K562 (cell line): Measurements from ENCODE around the gene GMDS. TPM values are rescaled to one million over a fixed set of nuclear protein-coding genes. Genes with fewer than 3 reads are reported as not detected.

Experiments
- CEBPG ChIP-seq, 3 experiments: fragments of 200-800 bp in 1 of 3; sonication (Bioruptor generic) in 1 of 3; sonication (generic) in 1 of 3; formaldehyde crosslinking in 1 of 3; IDR thresholded peaks in 2 of 3; conservative IDR thresholded peaks in 1 of 3; 2 replicates each; pipeline versions ENCODE4 v1.6.1 to v1.8.0; 2016 to 2022; ENCODE audit warnings: missing compliant biosample characterization in 2 of 3, missing genetic modification characterization in 2 of 3, mild to moderate bottlenecking in 1 of 3, missing genetic modification reagents in 1 of 3
- E2F3 ChIP-seq: fragments of 250-450 bp; sonication (Bioruptor Pico); IDR thresholded peaks from 2 replicates; pipeline ENCODE4 v1.4.0; 2020; ENCODE audit warnings: mild to moderate bottlenecking
- ELF2 ChIP-seq: fragments of 250-450 bp; sonication (Bioruptor Pico); IDR thresholded peaks from 2 replicates; pipeline ENCODE4 v1.5.0; 2021; ENCODE audit warnings: mild to moderate bottlenecking
- NRF1 ChIP-seq, 2 experiments: fragments of 450-650 bp; IDR thresholded peaks in 1 of 2; conservative IDR thresholded peaks in 1 of 2; 2 replicates each; pipeline ENCODE4 v1.6.1; 2014; ENCODE audit warnings: mild to moderate bottlenecking in 2 of 2
- OTX1 ChIP-seq: fragments of 450-650 bp; formaldehyde crosslinking; IDR thresholded peaks from 2 replicates; pipeline ENCODE4 v1.4.0; 2022; ENCODE audit warnings: mild to moderate bottlenecking
- PML ChIP-seq: IDR thresholded peaks from 2 replicates; pipeline ENCODE4 v1.6.1; 2012; ENCODE audit warnings: low read length, inconsistent platforms
- PTRF ChIP-seq: fragments of 450-650 bp; IDR thresholded peaks from 2 replicates; pipeline ENCODE4 v1.6.1; 2016; ENCODE audit warnings: mild to moderate bottlenecking, missing genetic modification characterization, missing compliant biosample characterization
- REST ChIP-seq, 2 experiments: fragments of 450-650 bp; formaldehyde crosslinking in 1 of 2; IDR thresholded peaks; 2 replicates each; pipeline versions ENCODE4 v1.4.0 to v1.6.1; 2014 to 2020; ENCODE audit warnings: mild to moderate bottlenecking in 2 of 2, borderline replicate concordance in 1 of 2, low read depth in 1 of 2
- STAG1 ChIP-seq: sonication (generic); formaldehyde crosslinking; IDR thresholded peaks from 2 replicates; pipeline ENCODE4 v1.5.0; 2020; ENCODE audit warnings: missing genetic modification reagents, borderline replicate concordance
- ZNF133 ChIP-seq: fragments of 250-450 bp; sonication (Bioruptor Pico); IDR thresholded peaks from 2 replicates; pipeline ENCODE4 v1.4.0; 2020; ENCODE audit warnings: mild to moderate bottlenecking
- polyA plus RNA-seq, 8 experiments: library from polyadenylated mRNA; depleted of rRNA in 4 of 8; stranded (reverse) in 5 of 8; unstranded in 3 of 8; fragments of >200 nt; fragmentation: Nextera tagmentation in 2 of 8; fragmentation: Illumina TruSeq in 1 of 8; extraction: Ambion mirVana in 2 of 8; extraction: Trizol in 1 of 8; gene quantifications; 2 replicates each; pipeline versions ENCODE4 v1.2.1 to v1.2.3, GENCODE V29; 2011 to 2014; ENCODE audit warnings: inconsistent platforms in 1 of 8, missing spikeins in 1 of 8
- total RNA-seq, 7 experiments: library from RNA; depleted of rRNA in 6 of 7; stranded (reverse); fragments of >200 nt in 6 of 7; fragmentation: Illumina TruSeq in 2 of 7; extraction: Trizol in 2 of 7; gene quantifications; 2 replicates each; pipeline versions ENCODE4 v1.2.1 to v1.2.3, GENCODE V29; 2011 to 2021; ENCODE audit warnings: low replicate concordance in 1 of 7
- TF ChIP-seq, protein P1 (sequence below): fragments of 150-350 bp; conservative IDR thresholded peaks from 2 replicates; pipeline ENCODE4 v1.6.1; 2014; ENCODE audit warnings: low read length
- TF ChIP-seq, protein P2 (sequence below): fragments of 250-450 bp; sonication (Bioruptor Pico); IDR thresholded peaks from 2 replicates; pipeline ENCODE4 v1.4.0; 2020; ENCODE audit warnings: mild to moderate bottlenecking
- TF ChIP-seq, protein P3 (sequence below): sonication (generic); formaldehyde crosslinking; IDR thresholded peaks from 2 replicates; pipeline ENCODE4 v1.8.0; 2022; ENCODE audit warnings: missing genetic modification reagents, mild to moderate bottlenecking, borderline replicate concordance

GMDS gene
- total and polyA plus RNA-seq, 9 of the 15 experiments (the other 6 are each of a cell fraction or from before 2014, with no cell fraction given): 0.48 to 31.8 (median 13.4) TPM

- TF ChIP-seq, protein P1, sequence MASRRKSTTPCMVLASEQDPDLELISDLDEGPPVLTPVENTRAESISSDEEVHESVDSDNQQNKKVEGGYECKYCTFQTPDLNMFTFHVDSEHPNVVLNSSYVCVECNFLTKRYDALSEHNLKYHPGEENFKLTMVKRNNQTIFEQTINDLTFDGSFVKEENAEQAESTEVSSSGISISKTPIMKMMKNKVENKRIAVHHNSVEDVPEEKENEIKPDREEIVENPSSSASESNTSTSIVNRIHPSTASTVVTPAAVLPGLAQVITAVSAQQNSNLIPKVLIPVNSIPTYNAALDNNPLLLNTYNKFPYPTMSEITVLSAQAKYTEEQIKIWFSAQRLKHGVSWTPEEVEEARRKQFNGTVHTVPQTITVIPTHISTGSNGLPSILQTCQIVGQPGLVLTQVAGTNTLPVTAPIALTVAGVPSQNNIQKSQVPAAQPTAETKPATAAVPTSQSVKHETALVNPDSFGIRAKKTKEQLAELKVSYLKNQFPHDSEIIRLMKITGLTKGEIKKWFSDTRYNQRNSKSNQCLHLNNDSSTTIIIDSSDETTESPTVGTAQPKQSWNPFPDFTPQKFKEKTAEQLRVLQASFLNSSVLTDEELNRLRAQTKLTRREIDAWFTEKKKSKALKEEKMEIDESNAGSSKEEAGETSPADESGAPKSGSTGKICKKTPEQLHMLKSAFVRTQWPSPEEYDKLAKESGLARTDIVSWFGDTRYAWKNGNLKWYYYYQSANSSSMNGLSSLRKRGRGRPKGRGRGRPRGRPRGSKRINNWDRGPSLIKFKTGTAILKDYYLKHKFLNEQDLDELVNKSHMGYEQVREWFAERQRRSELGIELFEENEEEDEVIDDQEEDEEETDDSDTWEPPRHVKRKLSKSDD: no peak
- TF ChIP-seq PML: no peak
- TF ChIP-seq, protein P2, sequence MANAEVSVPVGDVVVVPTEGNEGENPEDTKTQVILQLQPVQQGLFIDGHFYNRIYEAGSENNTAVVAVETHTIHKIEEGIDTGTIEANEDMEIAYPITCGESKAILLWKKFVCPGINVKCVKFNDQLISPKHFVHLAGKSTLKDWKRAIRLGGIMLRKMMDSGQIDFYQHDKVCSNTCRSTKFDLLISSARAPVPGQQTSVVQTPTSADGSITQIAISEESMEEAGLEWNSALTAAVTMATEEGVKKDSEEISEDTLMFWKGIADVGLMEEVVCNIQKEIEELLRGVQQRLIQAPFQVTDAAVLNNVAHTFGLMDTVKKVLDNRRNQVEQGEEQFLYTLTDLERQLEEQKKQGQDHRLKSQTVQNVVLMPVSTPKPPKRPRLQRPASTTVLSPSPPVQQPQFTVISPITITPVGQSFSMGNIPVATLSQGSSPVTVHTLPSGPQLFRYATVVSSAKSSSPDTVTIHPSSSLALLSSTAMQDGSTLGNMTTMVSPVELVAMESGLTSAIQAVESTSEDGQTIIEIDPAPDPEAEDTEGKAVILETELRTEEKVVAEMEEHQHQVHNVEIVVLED (CRISPR knock-in tag): no peak
- TF ChIP-seq OTX1 (CRISPR knock-in tag): no peak
- no peak for TF ChIP-seq E2F3
- TF ChIP-seq REST (IDR thresholded peaks at IDR 0.05; ENCODE audit: borderline replicate concordance): peak; percentile 23; the same call in 1 of the 2 replicates
- TF ChIP-seq REST (CRISPR knock-in tag; IDR thresholded peaks at IDR 0.05; ENCODE audit: low read depth): no peak
- no peak for TF ChIP-seq STAG1 (CRISPR knock-in tag)
- no peak for TF ChIP-seq ZNF133 (CRISPR knock-in tag)
- no peak for TF ChIP-seq ELF2 (CRISPR knock-in tag)
- TF ChIP-seq NRF1 (conservative IDR thresholded peaks at IDR 0.05 in 1 of 2, IDR thresholded peaks at IDR 0.05 in 1 of 2): no peak; a peak in 1 of 4 replicates
- no peak for TF ChIP-seq PTRF (tag)
- no peak for TF ChIP-seq CEBPG (CRISPR knock-in tag; IDR thresholded peaks at IDR 0.05)
- TF ChIP-seq CEBPG (tag; conservative IDR thresholded peaks at IDR 0.05 in 1 of 2, IDR thresholded peaks at IDR 0.05 in 1 of 2): 0 out of 4 replicates have a peak, but pooled peaks of 1 of the 2 experiments have one; percentile 21
- TF ChIP-seq, protein P3, sequence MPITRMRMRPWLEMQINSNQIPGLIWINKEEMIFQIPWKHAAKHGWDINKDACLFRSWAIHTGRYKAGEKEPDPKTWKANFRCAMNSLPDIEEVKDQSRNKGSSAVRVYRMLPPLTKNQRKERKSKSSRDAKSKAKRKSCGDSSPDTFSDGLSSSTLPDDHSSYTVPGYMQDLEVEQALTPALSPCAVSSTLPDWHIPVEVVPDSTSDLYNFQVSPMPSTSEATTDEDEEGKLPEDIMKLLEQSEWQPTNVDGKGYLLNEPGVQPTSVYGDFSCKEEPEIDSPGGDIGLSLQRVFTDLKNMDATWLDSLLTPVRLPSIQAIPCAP (CRISPR knock-in tag): no peak
Observed at GRCh38 chr6:2158596-2159271, 86.7 kb downstream of the GMDS start (continued).
